Esophagus squamous epithelium (tissue), 5 donors: ENCODE data around the gene USP49. TPM values are rescaled to one million over a fixed set of nuclear protein-coding genes. Genes with fewer than 3 reads are reported as not detected.

Experiments
- DNase-seq: peaks from one replicate; lab custom pipeline; 2025; lab: John Stamatoyannopoulos, UW
- H3K27ac ChIP-seq, 4 donors: fragments of 200-600 bp; sonication (generic); one replicate each; pipeline ENCODE4 v1.5.1; 2016 to 2019; ENCODE audit warnings: mild to moderate bottlenecking in 1 of 4
- H3K27me3 ChIP-seq, 4 donors: fragments of 200-600 bp; sonication (generic); 1 replicate in 3 of 4; 2 replicates in 1 of 4; pipeline versions ENCODE4 v1.5.1 to v1.6.0; 2017 to 2021; ENCODE audit warnings: antibody characterized with exemption in 1 of 4
- H3K36me3 ChIP-seq, 3 donors: fragments of 200-600 bp; sonication (generic); one replicate each; pipeline ENCODE4 v1.5.1; 2016 to 2019
- H3K4me1 ChIP-seq, 3 donors: fragments of 200-600 bp; sonication (generic); one replicate each; pipeline ENCODE4 v1.5.1; 2017 to 2019
- H3K4me3 ChIP-seq, 4 donors: fragments of 200-600 bp; sonication (generic); 1 replicate in 3 of 4; 2 replicates in 1 of 4; pipeline ENCODE4 v1.5.1; 2016 to 2019; ENCODE audit warnings: mild to moderate bottlenecking in 2 of 4, moderate library complexity in 1 of 4
- H3K9me3 ChIP-seq, 3 donors: fragments of 200-600 bp; sonication (generic); one replicate each; pipeline ENCODE4 v1.5.1; 2016 to 2019
- POLR2A ChIP-seq, 4 donors: fragments of 450-650 bp; IDR thresholded peaks; one replicate each; pipeline ENCODE4 v1.6.1; 2017; ENCODE audit warnings: antibody characterized with exemption in 4 of 4, mild to moderate bottlenecking in 4 of 4, moderate library complexity in 3 of 4
- WGBS, 2 donors: methylation state at CpG; one replicate each; pipeline ENCODE4 v1.1.5; 2018; 5-methylcytosine and 5-hydroxymethylcytosine counted together
- intact Hi-C: fragments of 100-400 bp; cut with DNase I; formaldehyde crosslinking; loops from one replicate; pipeline ENCODE4 v1.15.0; 2022
- total RNA-seq, 4 donors: library from RNA; depleted of rRNA; stranded (reverse); fragments of >200 nt; gene quantifications; one replicate each; pipeline ENCODE4 v1.1.0, GENCODE V29; 2016
- TF ChIP-seq, protein P1 (sequence below), 6 experiments: fragments of 450-650 bp in 4 of 6; fragments of 200-600 bp in 2 of 6; sonication (generic) in 2 of 6; IDR thresholded peaks; one replicate each; pipeline ENCODE4 v1.5.1; 2016 to 2019; ENCODE audit warnings: antibody characterized with exemption in 6 of 6, mild to moderate bottlenecking in 4 of 6, moderate library complexity in 4 of 6
- donor health status: DM: yes; HTN: yes; CAD: no.

The USP49 gene
- total RNA-seq, 4 donors from 2014 or later, result 1.4 to 2.7 (median 1.8) TPM

GRCh38 chr6:41775293-41775882, 119.8 kb downstream of the USP49 start:
- no peak overlapping the region for H3K4me3 ChIP-seq
- TF ChIP-seq POLR2A (IDR thresholded peaks at IDR 0.05), result no peak
- TF ChIP-seq, protein P1, sequence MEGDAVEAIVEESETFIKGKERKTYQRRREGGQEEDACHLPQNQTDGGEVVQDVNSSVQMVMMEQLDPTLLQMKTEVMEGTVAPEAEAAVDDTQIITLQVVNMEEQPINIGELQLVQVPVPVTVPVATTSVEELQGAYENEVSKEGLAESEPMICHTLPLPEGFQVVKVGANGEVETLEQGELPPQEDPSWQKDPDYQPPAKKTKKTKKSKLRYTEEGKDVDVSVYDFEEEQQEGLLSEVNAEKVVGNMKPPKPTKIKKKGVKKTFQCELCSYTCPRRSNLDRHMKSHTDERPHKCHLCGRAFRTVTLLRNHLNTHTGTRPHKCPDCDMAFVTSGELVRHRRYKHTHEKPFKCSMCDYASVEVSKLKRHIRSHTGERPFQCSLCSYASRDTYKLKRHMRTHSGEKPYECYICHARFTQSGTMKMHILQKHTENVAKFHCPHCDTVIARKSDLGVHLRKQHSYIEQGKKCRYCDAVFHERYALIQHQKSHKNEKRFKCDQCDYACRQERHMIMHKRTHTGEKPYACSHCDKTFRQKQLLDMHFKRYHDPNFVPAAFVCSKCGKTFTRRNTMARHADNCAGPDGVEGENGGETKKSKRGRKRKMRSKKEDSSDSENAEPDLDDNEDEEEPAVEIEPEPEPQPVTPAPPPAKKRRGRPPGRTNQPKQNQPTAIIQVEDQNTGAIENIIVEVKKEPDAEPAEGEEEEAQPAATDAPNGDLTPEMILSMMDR (IDR thresholded peaks at IDR 0.05), result no peak
- H3K9me3 ChIP-seq, result no peaks in the 10 kb centered on the region
- WGBS, 2 donors, result 68% methylated on average over 3 of the region's 13 CpGs
- H3K27ac ChIP-seq, result no peak overlapping the region
- H3K4me1 ChIP-seq, result peaks cover 9 to 13% (median 9%) of the 10 kb centered on the region in 3 donors
- intact Hi-C loops, result loop anchor here (10.0 kb wide), 1 partner anchor 171 kb away; no protein-coding TSS in a partner anchor
- H3K36me3 ChIP-seq, result peaks cover 4 to 71% (median 15%) of the 10 kb centered on the region in 3 donors
- no peak for DNase-seq
- H3K27me3 ChIP-seq, result no peaks in the 10 kb centered on the region

GRCh38 chr6:41774841-41775240, 120.3 kb downstream of the USP49 start:
- H3K4me3 ChIP-seq, result no peak overlapping the region
- DNase-seq, result no peak
- H3K27ac ChIP-seq, result no peak overlapping the region
- H3K36me3 ChIP-seq, result peaks cover 4 to 75% (median 15%) of the 10 kb centered on the region in 3 donors
- H3K27me3 ChIP-seq, result no peaks in the 10 kb centered on the region
- peaks cover 7 to 13% (median 9%) of the 10 kb centered on the region in 3 donors for H3K4me1 ChIP-seq
- no peaks in the 10 kb centered on the region for H3K9me3 ChIP-seq
- TF ChIP-seq, protein P1 (IDR thresholded peaks at IDR 0.05), result no peak
- no peak for TF ChIP-seq POLR2A (IDR thresholded peaks at IDR 0.05)
- intact Hi-C loops, result loop anchor here (10.0 kb wide), 1 partner anchor 170 kb away; no protein-coding TSS in a partner anchor
- 82 to 93% methylated on average over 3 of the region's 3 CpGs for WGBS, 2 donors

GRCh38 chr6:41771058-41771983, 123.9 kb downstream of the USP49 start:
- H3K4me3 ChIP-seq, result no peak overlapping the region
- TF ChIP-seq POLR2A (IDR thresholded peaks at IDR 0.05), result no peak
- TF ChIP-seq, protein P1 (IDR thresholded peaks at IDR 0.05), result no peak
- no peaks in the 10 kb centered on the region for H3K27me3 ChIP-seq
- H3K36me3 ChIP-seq, result peaks cover 4 to 63% (median 15%) of the 10 kb centered on the region in 3 donors
- H3K9me3 ChIP-seq, result no peaks in the 10 kb centered on the region
- WGBS, 2 donors, result 77 to 88% methylated on average over 2 to 9 of the region's 29 CpGs
- peaks cover 0 to 19% (median 12%) of the 10 kb centered on the region in 3 donors for H3K4me1 ChIP-seq
- intact Hi-C loops, result loop anchor here (10.0 kb wide), 1 partner anchor 167 kb away; no protein-coding TSS in a partner anchor
- DNase-seq, result no peak
- no peak overlapping the region for H3K27ac ChIP-seq

DNA sequence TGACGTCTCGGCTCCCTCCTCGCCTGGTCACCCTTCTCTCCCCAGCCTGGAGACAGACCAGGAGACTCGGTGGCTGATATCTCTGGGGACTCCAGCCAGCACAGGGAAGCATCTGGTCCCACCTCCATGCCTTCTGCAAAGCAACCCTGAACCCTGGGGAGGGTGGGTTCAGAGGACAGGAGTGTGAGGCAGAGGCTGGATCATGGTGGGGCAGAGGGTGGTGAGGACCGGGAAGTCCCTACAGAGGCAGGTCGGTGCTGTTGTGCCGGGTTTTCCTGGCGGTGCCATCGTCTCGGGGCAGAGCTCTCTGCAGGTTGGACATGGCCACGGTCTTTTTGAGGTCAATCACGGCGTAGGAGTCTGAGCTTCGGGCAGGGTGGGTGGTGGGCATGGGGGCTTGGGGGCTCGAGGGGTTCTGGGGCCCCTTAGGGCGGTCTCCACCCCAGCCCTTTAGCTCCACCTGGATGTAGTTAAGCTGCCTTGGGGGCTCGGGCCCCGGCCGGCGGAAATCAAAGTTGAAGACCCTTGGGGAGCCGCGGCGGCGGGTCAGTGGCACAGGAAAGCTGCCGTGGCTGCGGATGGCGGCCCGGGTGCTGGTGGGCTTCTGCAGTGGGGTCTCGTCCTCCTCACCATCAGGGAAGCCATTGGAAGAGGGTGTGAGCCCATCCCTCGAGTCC, 124.7 kb downstream of the USP49 start:
- intact Hi-C loops, result loop anchor here (10.0 kb wide), 1 partner anchor 166 kb away; no protein-coding TSS in a partner anchor
- Histone ChIP-seq H3K4me1 (peaks cover 0 to 21% (median 12%) of the 10 kb centered on the region in 3 donors), H3K4me3 (no peak overlapping the region), H3K27ac (no peak overlapping the region), H3K36me3 (peaks cover 4 to 55% (median 15%) of the 10 kb centered on the region in 3 donors), H3K9me3 (no peaks in the 10 kb centered on the region), H3K27me3 (no peaks in the 10 kb centered on the region)
- DNase-seq, result no peak
- no peak for TF ChIP-seq POLR2A (IDR thresholded peaks at IDR 0.05)
- TF ChIP-seq, protein P1 (IDR thresholded peaks at IDR 0.05), result no peak
- 88 to 95% methylated on average over 5 to 9 of the region's 30 CpGs for WGBS, 2 donors
